ENCODE measurements around the gene GRB10.

GRB10 gene

GRCh38 chr7:50803359-50804337 lies 21.0 kb upstream of the GRB10 start:
- no peak for DNase-seq

GRCh38 chr7:50801907-50802306 lies 19.2 kb upstream of the GRB10 start:
- DNase-seq: no peak

- DNase-seq: no peak
Measured at GRCh38 chr7:50799873-50800272, 17.2 kb upstream of the GRB10 start.

- no peak for DNase-seq
Measured at GRCh38 chr7:50798126-50798525, 15.4 kb upstream of the GRB10 start.

GRCh38 chr7:50795831-50796230 lies 13.1 kb upstream of the GRB10 start:
- DNase-seq: no peak

- no peak for DNase-seq
Measured at GRCh38 chr7:50795253-50795652, 12.6 kb upstream of the GRB10 start.

GRCh38 chr7:50793947-50794570 lies 11.4 kb upstream of the GRB10 start:
- no peak for DNase-seq

- DNase-seq: no peak
Measured at GRCh38 chr7:50793120-50793946, 10.6 kb upstream of the GRB10 start.

- no peak for DNase-seq
Measured at GRCh38 chr7:50792342-50793119, 9.8 kb upstream of the GRB10 start.

DNA sequence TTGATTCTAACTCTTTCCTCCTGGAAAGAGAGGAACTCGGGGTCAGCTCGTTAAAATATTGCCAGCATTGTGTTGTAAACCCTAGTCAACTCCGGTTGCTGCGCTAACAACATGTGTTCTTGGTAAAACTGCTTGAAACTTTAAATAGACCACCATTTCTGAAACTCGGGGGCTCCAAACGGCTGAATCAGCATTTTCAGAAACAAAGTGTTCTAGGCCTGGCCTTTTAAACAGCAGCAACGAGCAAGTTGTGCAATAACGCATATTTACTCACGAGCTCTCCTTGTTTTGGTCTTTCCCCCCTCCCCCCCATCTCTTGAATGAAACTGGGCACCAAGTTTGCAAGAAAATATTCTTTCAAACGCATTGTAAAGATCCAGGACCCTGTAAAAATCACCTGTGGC lies 9.2 kb upstream of the GRB10 start:
- DNase-seq: no peak

GRCh38 chr7:50791363-50791937 lies 8.8 kb upstream of the GRB10 start:
- DNase-seq: no peak

- DNase-seq: no peak
Measured at GRCh38 chr7:50790381-50790780, 7.7 kb upstream of the GRB10 start.

DNA sequence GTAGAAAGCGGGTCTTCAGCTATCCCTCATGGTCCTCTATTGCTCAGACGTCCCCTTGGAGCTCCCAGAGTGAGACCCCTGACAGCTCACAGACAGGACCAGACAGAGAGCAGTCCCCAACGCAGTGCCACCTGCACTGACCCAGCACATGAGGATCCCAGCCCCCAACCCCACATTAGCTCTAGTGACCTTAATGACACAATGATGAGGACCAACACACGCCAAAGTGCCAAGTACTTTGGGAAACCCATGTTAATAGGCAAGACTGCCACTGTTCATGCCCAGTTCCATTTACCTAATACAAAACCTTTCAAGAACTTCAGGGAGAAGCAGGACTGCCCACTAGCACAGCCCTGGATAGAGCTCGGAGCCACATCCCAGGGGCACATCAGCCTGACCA lies 5.7 kb upstream of the GRB10 start:
- no peak for DNase-seq

DNA sequence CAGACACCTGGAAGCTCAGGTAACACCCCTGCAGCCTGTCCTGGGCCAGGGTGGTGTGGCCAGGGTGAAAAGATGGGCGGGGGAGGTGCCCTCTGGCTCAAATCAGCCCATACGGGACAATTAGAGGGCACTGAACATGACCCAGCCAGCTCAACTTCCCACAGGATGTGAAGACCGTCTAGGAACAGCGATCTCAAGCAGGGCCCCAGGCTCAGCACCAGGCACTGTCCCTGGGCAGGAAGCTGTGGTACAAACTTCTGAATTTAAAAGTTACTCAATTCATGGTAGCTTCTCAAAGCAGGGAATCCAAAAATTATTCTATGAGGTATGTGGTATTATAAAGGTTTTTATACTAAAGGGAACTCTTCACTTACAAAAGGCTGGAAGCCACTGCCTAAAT lies 5.1 kb upstream of the GRB10 start:
- no peak for DNase-seq

DNA sequence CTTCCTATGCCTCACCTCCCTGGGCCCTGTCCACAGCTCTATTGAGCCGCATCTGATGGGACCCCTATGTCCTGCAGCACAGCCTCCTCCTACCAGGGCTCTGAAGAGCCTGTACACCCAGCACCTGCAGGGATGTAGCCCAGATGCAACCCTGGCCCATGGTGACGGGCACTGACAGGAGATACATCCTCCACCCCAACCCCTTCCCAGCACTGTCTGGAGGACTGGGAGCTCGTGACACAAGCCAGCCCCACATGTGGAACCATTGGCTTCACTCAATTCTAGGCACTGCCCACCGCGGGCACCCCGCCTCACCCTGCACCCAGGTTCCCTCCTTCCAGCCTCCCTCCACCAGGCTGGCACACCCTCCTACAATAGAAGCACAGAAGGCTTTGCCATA lies 2.6 kb upstream of the GRB10 start:
- DNase-seq: no peak

DNA sequence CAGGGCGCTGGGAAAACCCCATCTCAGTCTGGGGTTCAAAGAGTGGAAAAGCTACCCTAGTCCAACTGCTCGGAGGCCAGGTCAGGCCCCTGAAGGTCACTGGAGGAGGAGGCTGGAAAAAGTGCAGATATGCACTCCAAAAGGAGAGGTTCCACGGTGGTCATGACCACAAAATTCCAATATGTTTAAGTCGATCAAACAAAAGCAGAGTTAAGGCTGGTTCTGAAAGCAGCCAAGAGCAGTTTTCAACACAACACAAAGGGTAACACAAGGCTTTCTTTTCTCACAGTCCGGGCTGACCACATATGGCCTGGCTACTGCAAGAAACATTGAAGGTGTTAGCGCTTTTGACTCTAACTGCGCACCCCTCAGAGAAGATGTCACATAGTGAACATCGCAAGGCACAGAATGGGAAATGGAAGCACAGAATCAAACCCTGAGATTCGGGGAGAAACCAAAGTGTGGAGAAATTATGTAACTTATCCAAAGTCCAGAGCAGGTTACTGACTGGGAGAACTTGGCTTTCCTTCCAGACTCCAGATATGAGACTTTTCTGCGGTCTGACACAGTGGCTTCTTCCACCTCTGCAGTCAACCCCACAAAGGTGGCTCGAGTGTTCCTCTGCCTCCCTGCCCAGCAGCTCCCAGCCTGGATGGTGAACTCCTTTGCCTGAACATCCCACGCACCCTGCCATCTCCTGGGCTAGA lies 1.3 kb upstream of the GRB10 start:
- no peak for DNase-seq

DNA sequence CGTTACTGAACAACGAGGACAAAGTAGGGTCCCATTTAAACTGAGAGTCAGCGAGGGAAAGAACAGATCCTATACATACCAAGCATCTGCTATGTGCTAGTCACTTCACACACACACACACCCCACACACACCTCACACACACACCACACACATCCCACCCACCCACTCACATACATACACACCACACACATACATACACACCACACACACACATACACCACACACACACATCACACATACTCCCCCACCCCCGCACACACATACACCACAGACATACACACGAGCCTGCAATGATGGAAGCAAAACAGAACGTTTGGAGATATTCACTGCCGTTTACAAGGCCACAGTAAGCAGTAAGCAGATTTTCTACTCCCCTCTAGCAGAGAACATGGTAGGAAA lies 607 bp upstream of the GRB10 start:
- DNase-seq: no peak

GRCh38 chr7:50781381-50782293 lies 1.1 kb downstream of the GRB10 start:
- DNase-seq: no peak

DNA sequence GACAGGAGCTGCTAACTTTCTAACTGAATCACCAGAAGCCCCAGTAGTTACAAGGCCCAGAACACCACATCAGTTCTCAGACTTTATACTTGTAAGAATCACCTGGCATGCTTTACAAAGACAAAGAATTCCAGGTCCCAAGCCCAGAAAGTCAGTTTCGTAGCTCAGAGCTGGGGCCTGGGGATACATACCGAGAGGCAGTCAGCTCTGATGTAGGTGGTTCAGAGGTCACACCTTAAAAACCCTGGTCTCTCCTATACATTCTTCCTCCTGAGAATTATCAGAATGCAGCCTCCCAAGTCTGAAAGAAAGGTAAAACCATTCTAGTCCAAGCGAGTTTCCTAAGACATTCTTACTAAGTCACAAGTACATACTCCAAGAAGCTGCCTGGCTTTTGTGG lies 2.3 kb downstream of the GRB10 start:
- DNase-seq: no peak

GRCh38 chr7:50779427-50779826 lies 3.3 kb downstream of the GRB10 start:
- DNase-seq: no peak

DNA sequence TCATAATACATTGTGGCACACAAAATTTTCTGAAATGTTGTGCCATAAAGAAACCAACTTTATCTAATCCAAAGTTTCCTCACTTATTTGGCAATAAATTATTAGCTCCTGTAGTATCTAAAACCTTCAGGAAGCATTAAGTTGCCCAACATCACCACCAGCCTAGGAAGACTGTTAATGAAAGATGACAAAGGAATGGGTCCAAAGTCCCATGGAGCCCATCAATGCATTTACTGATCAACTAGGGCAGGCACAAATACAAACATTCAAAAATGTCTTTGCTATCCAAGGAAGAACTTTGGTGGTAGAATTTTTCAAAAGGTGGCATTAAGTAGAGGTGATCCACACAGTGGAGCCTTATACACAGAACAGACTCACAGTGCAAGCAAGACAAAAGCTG lies 4.5 kb downstream of the GRB10 start:
- no peak for DNase-seq

All from NCI-H2171 treated with DMSO at 0.1 percent for 48 hours (cell line).